Testis (tissue), 2 donors: ENCODE data around the gene RASD1.

Experiments
- POLR2A ChIP-seq: fragments of 450-650 bp; IDR thresholded peaks from one replicate; pipeline ENCODE4 v1.6.1; 2017; ENCODE audit warnings: antibody characterized with exemption, mild to moderate bottlenecking, moderate library complexity
- TF ChIP-seq, protein P1 (sequence below), 3 experiments: fragments of 450-650 bp in 2 of 3; fragments of 200-600 bp in 1 of 3; sonication (generic) in 1 of 3; IDR thresholded peaks; one replicate each; pipeline ENCODE4 v1.5.1; 2016 to 2019; ENCODE audit warnings: antibody characterized with exemption in 3 of 3, mild to moderate bottlenecking in 2 of 3, moderate library complexity in 1 of 3

- TF ChIP-seq, protein P1, sequence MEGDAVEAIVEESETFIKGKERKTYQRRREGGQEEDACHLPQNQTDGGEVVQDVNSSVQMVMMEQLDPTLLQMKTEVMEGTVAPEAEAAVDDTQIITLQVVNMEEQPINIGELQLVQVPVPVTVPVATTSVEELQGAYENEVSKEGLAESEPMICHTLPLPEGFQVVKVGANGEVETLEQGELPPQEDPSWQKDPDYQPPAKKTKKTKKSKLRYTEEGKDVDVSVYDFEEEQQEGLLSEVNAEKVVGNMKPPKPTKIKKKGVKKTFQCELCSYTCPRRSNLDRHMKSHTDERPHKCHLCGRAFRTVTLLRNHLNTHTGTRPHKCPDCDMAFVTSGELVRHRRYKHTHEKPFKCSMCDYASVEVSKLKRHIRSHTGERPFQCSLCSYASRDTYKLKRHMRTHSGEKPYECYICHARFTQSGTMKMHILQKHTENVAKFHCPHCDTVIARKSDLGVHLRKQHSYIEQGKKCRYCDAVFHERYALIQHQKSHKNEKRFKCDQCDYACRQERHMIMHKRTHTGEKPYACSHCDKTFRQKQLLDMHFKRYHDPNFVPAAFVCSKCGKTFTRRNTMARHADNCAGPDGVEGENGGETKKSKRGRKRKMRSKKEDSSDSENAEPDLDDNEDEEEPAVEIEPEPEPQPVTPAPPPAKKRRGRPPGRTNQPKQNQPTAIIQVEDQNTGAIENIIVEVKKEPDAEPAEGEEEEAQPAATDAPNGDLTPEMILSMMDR (IDR thresholded peaks at IDR 0.05) = no peak
- TF ChIP-seq POLR2A = no peak
These were observed 45.4 kb upstream of the RASD1 start for GRCh38 chr17:17541640-17542001.
